Panc1 (cell line): Measurements from ENCODE around the gene SCN1B. TPM values are rescaled to one million over a fixed set of nuclear protein-coding genes. Genes with fewer than 3 reads are reported as not detected.
A peak's percentile ranks its signal among the peaks of the same experiment; 100 is the strongest.

Experiments used
- ATAC-seq: fragments of 200-7000 bp; cut with Tn5 transposase; 2 replicates; pipeline ENCODE4 v1.9.1; 2020; ENCODE audit warnings: mild to moderate bottlenecking, moderate library complexity
- BruUV-seq: library from RNA; stranded (reverse); fragments of 400-500 nt; replicated peaks from 2 replicates; lab custom pipeline; 2021; lab: Mats Ljungman, UMichigan
- CTCF ChIA-PET: fragments of 300-600 bp; sonication (Branson Sonifier 250); formaldehyde crosslinking; loops from one replicate; lab custom pipeline; 2022; ENCODE audit warnings: antibody characterized with exemption; lab: Charles Lee
- POLR2A ChIA-PET: fragments of 300-600 bp; sonication (Branson Sonifier 250); formaldehyde crosslinking; loops from one replicate; lab custom pipeline; 2022; ENCODE audit warnings: antibody characterized with exemption; lab: Charles Lee
- DNase-seq: peaks from one replicate; pipeline ENCODE4 v3.0.0-alpha.2; 2010; ENCODE audit warnings: low read depth, low spot score
- H3K27ac ChIP-seq: 2 replicates; pipeline ENCODE4 v1.5.1; 2011; ENCODE audit warnings: mild to moderate bottlenecking, low read length, inconsistent platforms
- H3K27me3 ChIP-seq: fragments of 200-500 bp; sonication (Bioruptor generic); 2 replicates; pipeline ENCODE4 v1.6.0; 2014; ENCODE audit warnings: low read length, inconsistent platforms; ENCODE audit not compliant: control insufficient read depth, insufficient read depth
- H3K36me3 ChIP-seq: fragments of 200-500 bp; sonication (Bioruptor generic); 2 replicates; pipeline ENCODE4 v1.5.1; 2014; ENCODE audit warnings: inconsistent platforms, mild to moderate bottlenecking, low read length, moderate library complexity; ENCODE audit not compliant: control insufficient read depth, insufficient read depth
- H3K4me1 ChIP-seq: 2 replicates; pipeline ENCODE4 v1.5.1; 2011; ENCODE audit warnings: inconsistent platforms, mild to moderate bottlenecking, low read length, moderate library complexity; ENCODE audit not compliant: control insufficient read depth, insufficient read depth
- H3K4me3 ChIP-seq, 2 experiments: 2 replicates each; pipeline ENCODE4 v1.5.1; 2011 to 2012; ENCODE audit warnings: low read depth in 2 of 2, low read length in 2 of 2, mild to moderate bottlenecking in 2 of 2, inconsistent platforms in 1 of 2, moderate library complexity in 1 of 2
- H3K9me3 ChIP-seq: fragments of 200-500 bp; sonication (Bioruptor generic); 2 replicates; pipeline ENCODE4 v1.5.1; 2014; ENCODE audit warnings: low read depth, mild to moderate bottlenecking, inconsistent platforms, low read length, moderate library complexity; ENCODE audit not compliant: control insufficient read depth, insufficient read depth
- POLR2AphosphoS5 ChIP-seq: IDR thresholded peaks from 2 replicates; pipeline ENCODE4 v1.6.1; 2012; ENCODE audit warnings: mild to moderate bottlenecking, low read depth, low read length, moderate library complexity
- SIN3A ChIP-seq: IDR thresholded peaks from 2 replicates; pipeline ENCODE4 v1.6.1; 2012; ENCODE audit warnings: low read depth, mild to moderate bottlenecking, low read length, moderate library complexity, borderline replicate concordance; ENCODE audit not compliant: insufficient read depth
- TCF7L2 ChIP-seq: IDR thresholded peaks from 2 replicates; pipeline ENCODE4 v1.6.1; 2011; ENCODE audit warnings: mild to moderate bottlenecking, low read depth, low read length, inconsistent platforms
- in situ Hi-C: cut with HindIII; loops from 2 replicates; pipeline ENCODE4 v1.10.0; 2016; ENCODE audit warnings: low sequenced_read_pairs, low pct_unique_long_range_greater_than_20kb
- intact Hi-C: fragments of 100-400 bp; cut with micrococcal nuclease; formaldehyde crosslinking; loops from one replicate; pipeline ENCODE4 v1.10.0; 2022; ENCODE audit not compliant: unreplicated experiment
- total RNA-seq: library from RNA; stranded (reverse); gene quantifications from one replicate; pipeline ENCODE4 v1.2.1, GENCODE V29; 2021; ENCODE audit not compliant: unreplicated experiment
- TF ChIP-seq, protein P1 (sequence below), 2 experiments: IDR thresholded peaks; 2 replicates each; pipeline ENCODE4 v1.6.1; 2011 to 2012; ENCODE audit warnings: low read depth in 2 of 2, control low read depth in 1 of 2, low read length in 1 of 2, mild to moderate bottlenecking in 1 of 2, moderate library complexity in 1 of 2; ENCODE audit not compliant: insufficient read depth in 1 of 2
- TF ChIP-seq, protein P2 (sequence below): fragments of 450-650 bp; IDR thresholded peaks from 2 replicates; pipeline ENCODE4 v1.5.1; 2017; ENCODE audit warnings: mild to moderate bottlenecking

The SCN1B gene
- total RNA-seq, 1 experiment from 2014 or later: 4.6 TPM

DNA sequence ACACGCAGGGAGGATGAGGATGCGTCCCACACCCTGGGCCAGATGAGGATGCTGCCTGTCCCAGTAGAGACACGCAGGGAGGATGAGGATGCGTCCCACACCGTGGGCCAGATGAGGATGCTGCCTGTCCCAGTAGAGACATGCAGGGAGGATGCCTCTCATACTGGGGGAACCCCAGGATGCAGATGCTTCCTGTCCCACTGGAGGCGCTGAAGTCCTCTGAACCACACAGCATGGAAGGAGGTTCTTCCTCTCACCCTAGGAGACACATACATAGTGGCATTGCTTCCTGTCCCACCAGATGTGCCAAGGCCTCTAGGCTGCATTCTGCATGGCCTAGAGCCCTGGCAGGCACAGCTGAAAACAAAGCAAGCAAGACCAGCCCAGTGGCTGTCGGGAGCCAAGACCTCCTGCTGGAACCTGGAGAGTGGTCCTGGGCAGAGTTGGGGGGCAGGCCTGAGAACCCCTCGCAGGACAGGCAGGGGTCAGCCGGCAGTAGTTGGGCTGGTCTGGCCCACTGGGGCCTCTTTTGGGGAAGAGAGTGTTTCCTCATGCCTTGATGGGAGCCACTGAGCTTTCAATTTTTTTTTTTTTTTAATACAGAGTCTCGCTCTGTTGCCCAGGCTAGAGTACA lies 15.5 kb downstream of the SCN1B start:
- no peaks in the 10 kb centered on the region for H3K36me3 ChIP-seq
- TF ChIP-seq TCF7L2 (no peak), POLR2AphosphoS5 (no peak), SIN3A (no peak)
- TF ChIP-seq, protein P1, sequence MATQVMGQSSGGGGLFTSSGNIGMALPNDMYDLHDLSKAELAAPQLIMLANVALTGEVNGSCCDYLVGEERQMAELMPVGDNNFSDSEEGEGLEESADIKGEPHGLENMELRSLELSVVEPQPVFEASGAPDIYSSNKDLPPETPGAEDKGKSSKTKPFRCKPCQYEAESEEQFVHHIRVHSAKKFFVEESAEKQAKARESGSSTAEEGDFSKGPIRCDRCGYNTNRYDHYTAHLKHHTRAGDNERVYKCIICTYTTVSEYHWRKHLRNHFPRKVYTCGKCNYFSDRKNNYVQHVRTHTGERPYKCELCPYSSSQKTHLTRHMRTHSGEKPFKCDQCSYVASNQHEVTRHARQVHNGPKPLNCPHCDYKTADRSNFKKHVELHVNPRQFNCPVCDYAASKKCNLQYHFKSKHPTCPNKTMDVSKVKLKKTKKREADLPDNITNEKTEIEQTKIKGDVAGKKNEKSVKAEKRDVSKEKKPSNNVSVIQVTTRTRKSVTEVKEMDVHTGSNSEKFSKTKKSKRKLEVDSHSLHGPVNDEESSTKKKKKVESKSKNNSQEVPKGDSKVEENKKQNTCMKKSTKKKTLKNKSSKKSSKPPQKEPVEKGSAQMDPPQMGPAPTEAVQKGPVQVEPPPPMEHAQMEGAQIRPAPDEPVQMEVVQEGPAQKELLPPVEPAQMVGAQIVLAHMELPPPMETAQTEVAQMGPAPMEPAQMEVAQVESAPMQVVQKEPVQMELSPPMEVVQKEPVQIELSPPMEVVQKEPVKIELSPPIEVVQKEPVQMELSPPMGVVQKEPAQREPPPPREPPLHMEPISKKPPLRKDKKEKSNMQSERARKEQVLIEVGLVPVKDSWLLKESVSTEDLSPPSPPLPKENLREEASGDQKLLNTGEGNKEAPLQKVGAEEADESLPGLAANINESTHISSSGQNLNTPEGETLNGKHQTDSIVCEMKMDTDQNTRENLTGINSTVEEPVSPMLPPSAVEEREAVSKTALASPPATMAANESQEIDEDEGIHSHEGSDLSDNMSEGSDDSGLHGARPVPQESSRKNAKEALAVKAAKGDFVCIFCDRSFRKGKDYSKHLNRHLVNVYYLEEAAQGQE (IDR thresholded peaks at IDR 0.05; ENCODE audit: insufficient read depth in 1 of 2, low read depth in 2 of 2, low read length in 1 of 2): no peak
- TF ChIP-seq, protein P2, sequence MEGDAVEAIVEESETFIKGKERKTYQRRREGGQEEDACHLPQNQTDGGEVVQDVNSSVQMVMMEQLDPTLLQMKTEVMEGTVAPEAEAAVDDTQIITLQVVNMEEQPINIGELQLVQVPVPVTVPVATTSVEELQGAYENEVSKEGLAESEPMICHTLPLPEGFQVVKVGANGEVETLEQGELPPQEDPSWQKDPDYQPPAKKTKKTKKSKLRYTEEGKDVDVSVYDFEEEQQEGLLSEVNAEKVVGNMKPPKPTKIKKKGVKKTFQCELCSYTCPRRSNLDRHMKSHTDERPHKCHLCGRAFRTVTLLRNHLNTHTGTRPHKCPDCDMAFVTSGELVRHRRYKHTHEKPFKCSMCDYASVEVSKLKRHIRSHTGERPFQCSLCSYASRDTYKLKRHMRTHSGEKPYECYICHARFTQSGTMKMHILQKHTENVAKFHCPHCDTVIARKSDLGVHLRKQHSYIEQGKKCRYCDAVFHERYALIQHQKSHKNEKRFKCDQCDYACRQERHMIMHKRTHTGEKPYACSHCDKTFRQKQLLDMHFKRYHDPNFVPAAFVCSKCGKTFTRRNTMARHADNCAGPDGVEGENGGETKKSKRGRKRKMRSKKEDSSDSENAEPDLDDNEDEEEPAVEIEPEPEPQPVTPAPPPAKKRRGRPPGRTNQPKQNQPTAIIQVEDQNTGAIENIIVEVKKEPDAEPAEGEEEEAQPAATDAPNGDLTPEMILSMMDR: no peak; the same call in 1 of the 2 replicates
- CTCF ChIA-PET: interaction anchor here (0.5 to 0.6 kb wide), 2 partner anchors 7 to 14 kb away, joined by 3 to 6 read pairs; no protein-coding TSS in a partner anchor
- no TSS peak for BruUV-seq
- peak; percentile 75 for ATAC-seq
- H3K27ac ChIP-seq: no peak overlapping the region
- in situ Hi-C loops (no loop called here), intact Hi-C loops (loop anchor here (10.0 kb wide), 1 partner anchor 49 kb away; no protein-coding TSS in a partner anchor)
- H3K27me3 ChIP-seq: no peaks in the 10 kb centered on the region
- no peak for DNase-seq
- H3K4me3 ChIP-seq: no peak overlapping the region
- no peaks in the 10 kb centered on the region for H3K9me3 ChIP-seq
- peaks cover 6% of the 10 kb centered on the region for H3K4me1 ChIP-seq
- POLR2A ChIA-PET: no interaction called here

DNA sequence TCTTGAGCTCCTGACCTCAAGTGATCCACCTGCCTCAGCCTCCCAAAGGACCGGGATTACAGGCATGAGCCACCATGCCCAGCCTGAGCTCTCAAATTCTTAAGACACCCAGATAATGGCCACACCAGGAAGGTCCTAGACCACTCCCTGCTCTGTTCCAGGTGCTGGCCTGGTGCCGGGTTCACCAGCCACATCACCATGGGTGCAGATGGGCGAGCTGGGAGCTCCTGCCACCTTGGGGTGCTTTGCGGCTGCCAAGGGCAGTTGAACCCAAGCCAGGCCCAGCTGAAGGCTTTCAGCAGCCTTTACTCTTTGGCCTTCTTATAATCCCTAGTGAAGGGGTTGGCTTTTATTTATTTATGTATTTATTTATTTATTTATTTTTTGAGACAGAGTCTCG lies 16.2 kb downstream of the SCN1B start:
- no peak for ATAC-seq
- H3K27me3 ChIP-seq: no peaks in the 10 kb centered on the region
- in situ Hi-C loops: no loop called here
- no peaks in the 10 kb centered on the region for H3K36me3 ChIP-seq
- no peak overlapping the region for H3K27ac ChIP-seq
- H3K9me3 ChIP-seq: no peaks in the 10 kb centered on the region
- ChIA-PET POLR2A (no interaction called here), CTCF (interaction anchor here (0.5 to 0.6 kb wide), 2 partner anchors 8 to 14 kb away, joined by 3 to 6 read pairs; no protein-coding TSS in a partner anchor)
- no peaks in the 10 kb centered on the region for H3K4me1 ChIP-seq
- no peak overlapping the region for H3K4me3 ChIP-seq
- TF ChIP-seq, protein P2: no peak
- TF ChIP-seq POLR2AphosphoS5 (no peak), TCF7L2 (no peak), SIN3A (no peak)
- TF ChIP-seq, protein P1 (IDR thresholded peaks at IDR 0.05; ENCODE audit: insufficient read depth in 1 of 2, low read depth in 2 of 2, low read length in 1 of 2): no peak
- DNase-seq: no peak
- no TSS peak for BruUV-seq
- intact Hi-C loops: loop anchor here (10.0 kb wide), 1 partner anchor 48 kb away; no protein-coding TSS in a partner anchor
